ENCODE measurements around the gene LMOD1. TPM values are rescaled to one million over a fixed set of nuclear protein-coding genes. Genes with fewer than 3 reads are reported as not detected.

LMOD1 gene
- total and polyA plus RNA-seq, 2 donors (not counting 1 experiment from before 2014, with no cell fraction given), result 36.3 to 74.9 TPM

DNA sequence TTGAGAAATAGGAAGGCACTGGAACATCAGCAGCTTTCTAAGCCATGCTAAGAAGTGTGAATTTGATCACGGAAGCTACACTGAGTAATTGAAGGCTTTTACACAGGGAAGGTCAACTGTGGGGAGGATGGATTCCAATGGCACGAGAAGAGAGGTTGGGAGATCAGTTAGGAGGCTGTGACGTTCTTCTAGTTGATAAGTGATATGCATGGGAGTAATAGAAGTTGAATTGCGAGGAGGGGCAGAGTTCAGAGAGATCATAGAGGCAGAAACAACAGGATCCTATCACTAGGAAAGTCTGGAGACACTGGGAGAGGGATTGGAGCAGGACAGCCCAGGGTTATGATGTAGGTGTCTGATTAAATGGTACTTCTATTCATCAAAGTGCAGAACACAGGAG is 16.2 kb downstream of the LMOD1 start:
- TF ChIP-seq EZH2 (IDR thresholded peaks at IDR 0.05; ENCODE audit: low read length, missing control alignments) (no peak), CTCF (conservative IDR thresholded peaks at IDR 0.05 in 1 of 2, IDR thresholded peaks at IDR 0.05 in 1 of 2; ENCODE audit: low read depth in 1 of 2, low read length in 2 of 2) (no peak)
- Histone ChIP-seq H3K79me2 (ENCODE audit: control insufficient read depth, insufficient read depth, low read length) (no peaks in the 10 kb centered on the region), H3K4me1 (ENCODE audit: control insufficient read depth, extremely low read depth, insufficient read depth, low read length) (peaks cover 9% of the 10 kb centered on the region), H3K9me3 (ENCODE audit: control insufficient read depth, insufficient read depth, low read depth, low read length) (no peaks in the 10 kb centered on the region), H2AFZ (ENCODE audit: low read length) (no peak overlapping the region), H3K9ac (ENCODE audit: insufficient read depth, low read length) (no peak overlapping the region), H3K27me3 (ENCODE audit: control insufficient read depth, insufficient read depth, low read length) (no peaks in the 10 kb centered on the region), H3K36me3 (ENCODE audit: control insufficient read depth, insufficient read depth, low read length) (no peaks in the 10 kb centered on the region), H3K27ac (ENCODE audit: insufficient read depth, low read length) (no peak overlapping the region), H3K4me3 (replicated peaks in 1 of 4; ENCODE audit: control extremely low read depth in 1 of 4, insufficient read depth in 1 of 4, low read depth in 3 of 4, low read length in 4 of 4) (no peak overlapping the region), H4K20me1 (ENCODE audit: control insufficient read depth, extremely low read depth, insufficient read depth, low read length) (no peaks in the 10 kb centered on the region), H3K4me2 (ENCODE audit: extremely low read depth, insufficient read depth, low read length) (no peak overlapping the region)
- DNase-seq (ENCODE audit: low read depth in 2 of 2), result no peak

- Histone ChIP-seq H2AFZ (ENCODE audit: low read length) (no peak overlapping the region), H3K27me3 (ENCODE audit: control insufficient read depth, insufficient read depth, low read length) (no peaks in the 10 kb centered on the region), H3K4me1 (ENCODE audit: control insufficient read depth, extremely low read depth, insufficient read depth, low read length) (peaks cover 2% of the 10 kb centered on the region), H3K27ac (ENCODE audit: insufficient read depth, low read length) (no peak overlapping the region), H3K9ac (ENCODE audit: insufficient read depth, low read length) (no peak overlapping the region), H3K9me3 (ENCODE audit: control insufficient read depth, insufficient read depth, low read depth, low read length) (no peaks in the 10 kb centered on the region), H3K4me2 (ENCODE audit: extremely low read depth, insufficient read depth, low read length) (no peak overlapping the region), H4K20me1 (ENCODE audit: control insufficient read depth, extremely low read depth, insufficient read depth, low read length) (no peaks in the 10 kb centered on the region), H3K4me3 (replicated peaks in 1 of 4; ENCODE audit: control extremely low read depth in 1 of 4, insufficient read depth in 1 of 4, low read depth in 3 of 4, low read length in 4 of 4) (no peak overlapping the region), H3K79me2 (ENCODE audit: control insufficient read depth, insufficient read depth, low read length) (no peaks in the 10 kb centered on the region), H3K36me3 (ENCODE audit: control insufficient read depth, insufficient read depth, low read length) (no peaks in the 10 kb centered on the region)
- no peak for DNase-seq (ENCODE audit: low read depth in 2 of 2)
- TF ChIP-seq EZH2 (IDR thresholded peaks at IDR 0.05; ENCODE audit: low read length, missing control alignments), result no peak
- no peak for TF ChIP-seq CTCF (conservative IDR thresholded peaks at IDR 0.05 in 1 of 2, IDR thresholded peaks at IDR 0.05 in 1 of 2; ENCODE audit: low read depth in 1 of 2, low read length in 2 of 2)
These were observed 18.1 kb downstream of the LMOD1 start for GRCh38 chr1:201928266-201928665.

GRCh38 chr1:201925981-201926645 is 20.2 kb downstream of the LMOD1 start:
- peak in 1 of 2 donors; percentile 72 for DNase-seq (ENCODE audit: low read depth in 2 of 2)
- no peaks in the 10 kb centered on the region for H3K36me3 ChIP-seq (ENCODE audit: control insufficient read depth, insufficient read depth, low read length)
- no peak overlapping the region for H3K9ac ChIP-seq (ENCODE audit: insufficient read depth, low read length)
- H3K27ac ChIP-seq (ENCODE audit: insufficient read depth, low read length), result no peak overlapping the region
- no peaks in the 10 kb centered on the region for H4K20me1 ChIP-seq (ENCODE audit: control insufficient read depth, extremely low read depth, insufficient read depth, low read length)
- peaks cover 2% of the 10 kb centered on the region for H3K4me1 ChIP-seq (ENCODE audit: control insufficient read depth, extremely low read depth, insufficient read depth, low read length)
- H2AFZ ChIP-seq (ENCODE audit: low read length), result no peak overlapping the region
- no peaks in the 10 kb centered on the region for H3K79me2 ChIP-seq (ENCODE audit: control insufficient read depth, insufficient read depth, low read length)
- H3K9me3 ChIP-seq (ENCODE audit: control insufficient read depth, insufficient read depth, low read depth, low read length), result no peaks in the 10 kb centered on the region
- no peak for TF ChIP-seq EZH2 (IDR thresholded peaks at IDR 0.05; ENCODE audit: low read length, missing control alignments)
- no peak for TF ChIP-seq CTCF (conservative IDR thresholded peaks at IDR 0.05 in 1 of 2, IDR thresholded peaks at IDR 0.05 in 1 of 2; ENCODE audit: low read depth in 1 of 2, low read length in 2 of 2)
- H3K27me3 ChIP-seq (ENCODE audit: control insufficient read depth, insufficient read depth, low read length), result no peaks in the 10 kb centered on the region
- H3K4me3 ChIP-seq (replicated peaks in 1 of 4; ENCODE audit: control extremely low read depth in 1 of 4, insufficient read depth in 1 of 4, low read depth in 3 of 4, low read length in 4 of 4), result no peak overlapping the region
- H3K4me2 ChIP-seq (ENCODE audit: extremely low read depth, insufficient read depth, low read length), result peak overlapping the region; percentile 1

Measured in fibroblast of lung (primary cell).